Aorta (tissue), 5 donors: Measurements from ENCODE around the gene NAAA. TPM values are rescaled to one million over a fixed set of nuclear protein-coding genes. Genes with fewer than 3 reads are reported as not detected.
A peak's percentile ranks its signal among the peaks of the same experiment; 100 is the strongest.
"Not testable (repeated sequence)": the region's sequence is repeated elsewhere in the genome, so short reads cannot be mapped to it uniquely, and the experiment has no call there.

Experiments used
- ATAC-seq: fragments of 200-7000 bp; cut with Tn5 transposase; one replicate; pipeline ENCODE4 v1.9.1; 2022; ENCODE audit warnings: moderate library complexity; ENCODE audit not compliant: low FRiP score
- DNase-seq, 2 donors: peaks; one replicate each; pipeline ENCODE4 v3.0.0-alpha.2; 2020
- H3K27ac ChIP-seq, 2 donors: one replicate each; pipeline ENCODE4 v1.5.1; 2013; ENCODE audit warnings: low read length in 2 of 2, mild to moderate bottlenecking in 2 of 2, moderate library complexity in 2 of 2, control low read depth in 1 of 2, inconsistent platforms in 1 of 2, low read depth in 1 of 2
- H3K27me3 ChIP-seq, 2 donors: one replicate each; pipeline ENCODE4 v1.6.1; 2013; ENCODE audit warnings: control low read depth in 1 of 2, low read length in 1 of 2, mild to moderate bottlenecking in 1 of 2, moderate library complexity in 1 of 2; ENCODE audit not compliant: insufficient read depth in 2 of 2, control insufficient read depth in 1 of 2
- H3K36me3 ChIP-seq, 2 donors: one replicate each; pipeline ENCODE4 v1.6.1; 2013; ENCODE audit warnings: control low read depth in 1 of 2, low read length in 1 of 2, mild to moderate bottlenecking in 1 of 2; ENCODE audit not compliant: insufficient read depth in 2 of 2, control insufficient read depth in 1 of 2
- H3K4me1 ChIP-seq, 2 donors: one replicate each; pipeline ENCODE4 v1.6.1; 2013; ENCODE audit warnings: low read length in 2 of 2, control low read depth in 1 of 2, mild to moderate bottlenecking in 1 of 2, moderate library complexity in 1 of 2; ENCODE audit not compliant: insufficient read depth in 2 of 2, control insufficient read depth in 1 of 2
- H3K4me3 ChIP-seq, 2 donors: one replicate each; pipeline ENCODE4 v1.5.1; 2013; ENCODE audit warnings: low read length in 2 of 2, control low read depth in 1 of 2, mild to moderate bottlenecking in 1 of 2
- H3K9me3 ChIP-seq: one replicate; pipeline ENCODE4 v1.6.1; 2013; ENCODE audit warnings: mild to moderate bottlenecking, low read length; ENCODE audit not compliant: control insufficient read depth
- WGBS, 2 donors: extraction: QIAGEN DNeasy Blood & Tissue Kit; methylation state at CpG; one replicate each; pipeline ENCODE4 v1.1.7; 2013; 5-methylcytosine and 5-hydroxymethylcytosine counted together
- intact Hi-C, 2 donors: fragments of 100-400 bp; cut with DNase I; formaldehyde crosslinking; loops; one replicate each; pipeline versions ENCODE4 v1.14.2 to v1.15.0; 2022
- polyA plus RNA-seq, 2 donors: library from polyadenylated mRNA; stranded (reverse); fragments of 200-250 nt; gene quantifications; one replicate each; pipeline ENCODE4 v1.2.3, GENCODE V29; 2013
- total RNA-seq, 2 donors: library from RNA; stranded (reverse); fragmentation: NEBNext Ultra II Directional; extraction: Animal tissue kit (Norgen Biotek cat#: 25700); gene quantifications; one replicate each; pipeline ENCODE4 v1.2.1, GENCODE V29; 2021
- donor health status: healthy with polysubstance abuse.
- donor health status: Bipolar disorder and iron deficiency.
- donor health status: DM: no; HTN: no; CAD: no.
- donor health status: DM: no; HTN: no; CAD: no.
- donor health status: DM: yes; HTN: yes; CAD: no.

The NAAA gene
- total and polyA plus RNA-seq, 4 donors, result 24.8 to 41.4 (median 26.6) TPM

GRCh38 chr4:75962072-75962471, 21.3 kb upstream of the NAAA start:
- ATAC-seq, H3K9me3 ChIP-seq, DNase-seq, H3K27ac ChIP-seq, intact Hi-C loops, H3K27me3 ChIP-seq, H3K4me3 ChIP-seq, H3K4me1 ChIP-seq: not testable (repeated sequence)
- peaks cover 12 to 16% of the 10 kb centered on the region in 2 donors for H3K36me3 ChIP-seq
- 90 to 93% methylated on average over 2 to 4 of the region's 4 CpGs for WGBS, 2 donors

- DNase-seq, H3K9me3 ChIP-seq, H3K4me3 ChIP-seq, H3K4me1 ChIP-seq, H3K27me3 ChIP-seq, intact Hi-C loops, H3K27ac ChIP-seq, ATAC-seq: not testable (repeated sequence)
- WGBS, 2 donors, result 94 to 98% methylated on average over 4 to 7 of the region's 7 CpGs
- peaks cover 13 to 15% of the 10 kb centered on the region in 2 donors for H3K36me3 ChIP-seq
These were observed 17.7 kb upstream of the NAAA start for GRCh38 chr4:75958546-75958945.

- 90% methylated on average over 5 of the region's 5 CpGs for WGBS, 2 donors
- H3K27me3 ChIP-seq, intact Hi-C loops, ATAC-seq, H3K4me3 ChIP-seq, H3K27ac ChIP-seq, DNase-seq, H3K9me3 ChIP-seq, H3K4me1 ChIP-seq: not testable (repeated sequence)
- H3K36me3 ChIP-seq, result peaks cover 15 to 17% of the 10 kb centered on the region in 2 donors
These were observed 14.0 kb upstream of the NAAA start for GRCh38 chr4:75954811-75955210.

- Histone ChIP-seq H3K9me3 (no peaks in the 10 kb centered on the region), H3K4me1 (no peaks in the 10 kb centered on the region), H3K4me3 (no peak overlapping the region), H3K36me3 (peaks cover 15 to 17% of the 10 kb centered on the region in 2 donors), H3K27ac (no peak overlapping the region), H3K27me3 (no peaks in the 10 kb centered on the region)
- no peak for DNase-seq
- ATAC-seq, result no peak
- WGBS, 2 donors, result 23 to 54% methylated on average over 2 of the region's 2 CpGs
- intact Hi-C loops, result no loop called here
These were observed 12.7 kb upstream of the NAAA start for GRCh38 chr4:75953509-75953908.

- ATAC-seq (no peak), DNase-seq (no peak)
- Histone ChIP-seq H3K27ac (no peak overlapping the region), H3K36me3 (peaks cover 3 to 6% of the 10 kb centered on the region in 2 donors), H3K27me3 (no peaks in the 10 kb centered on the region), H3K4me3 (no peak overlapping the region), H3K4me1 (no peaks in the 10 kb centered on the region), H3K9me3 (no peaks in the 10 kb centered on the region)
- intact Hi-C loops, result no loop called here
- WGBS, 2 donors, result 53 to 59% methylated on average over 3 of the region's 3 CpGs
These were observed 9.5 kb upstream of the NAAA start for GRCh38 chr4:75950213-75950815.

GRCh38 chr4:75948822-75949444, 8.1 kb upstream of the NAAA start:
- intact Hi-C loops, result loop anchor here in 1 of 2 donors (10.0 kb wide), 1 partner anchor 54 kb away; no protein-coding TSS in a partner anchor
- Histone ChIP-seq H3K4me3 (no peak overlapping the region), H3K9me3 (no peaks in the 10 kb centered on the region), H3K4me1 (no peaks in the 10 kb centered on the region), H3K27me3 (no peaks in the 10 kb centered on the region), H3K36me3 (peaks cover 3 to 6% of the 10 kb centered on the region in 2 donors), H3K27ac (no peak overlapping the region)
- no peak for ATAC-seq
- DNase-seq, result no peak
- WGBS, 2 donors, result 71 to 79% methylated on average over 5 of the region's 5 CpGs

- H3K4me1 ChIP-seq, result no peaks in the 10 kb centered on the region
- WGBS, 2 donors, result 0 to 1% methylated on average over 64 to 67 of the region's 67 CpGs
- ATAC-seq, result peak; percentile 90
- peak; percentile 89 to 92 for DNase-seq
- H3K27me3 ChIP-seq, result no peaks in the 10 kb centered on the region
- peak overlapping the region; percentile 55 for H3K4me3 ChIP-seq
- peak overlapping the region in 1 of 2 donors; percentile 15 for H3K27ac ChIP-seq
- H3K9me3 ChIP-seq, result no peaks in the 10 kb centered on the region
- no peaks in the 10 kb centered on the region for H3K36me3 ChIP-seq
- intact Hi-C loops, result loop anchor here in 1 of 2 donors (10.0 kb wide), 1 partner anchor 45 kb away; no protein-coding TSS in a partner anchor
These were observed 722 bp downstream of the NAAA start for GRCh38 chr4:75939890-75940691.

GRCh38 chr4:75935628-75936027, 5.2 kb downstream of the NAAA start:
- no peak overlapping the region for H3K4me3 ChIP-seq
- no peaks in the 10 kb centered on the region for H3K4me1 ChIP-seq
- WGBS, 2 donors, result 86 to 93% methylated on average over 1 of the region's 1 CpG
- H3K9me3 ChIP-seq, result no peaks in the 10 kb centered on the region
- intact Hi-C loops, result no loop called here
- no peak overlapping the region for H3K27ac ChIP-seq
- H3K36me3 ChIP-seq, result no peaks in the 10 kb centered on the region
- DNase-seq, result no peak
- no peaks in the 10 kb centered on the region for H3K27me3 ChIP-seq
- no peak for ATAC-seq
